WTC11 (cell line): ENCODE results near the gene LTF. TPM values are rescaled to one million over a fixed set of nuclear protein-coding genes. Genes with fewer than 3 reads are reported as not detected.

Experiments
- ATAC-seq: fragments of 200-7000 bp; cut with Tn5 transposase; 2 replicates; pipeline ENCODE4 v1.10.0; 2021; ENCODE audit warnings: mild to moderate bottlenecking, moderate library complexity
- CTCF ChIA-PET: fragments of 300-600 bp; sonication (Branson Sonifier 250); formaldehyde crosslinking; loops from one replicate; lab custom pipeline; 2021; ENCODE audit warnings: antibody characterized with exemption; lab: Charles Lee
- POLR2A ChIA-PET: fragments of 350-600 bp; sonication (Branson Sonifier 250); formaldehyde crosslinking; loops from one replicate; lab custom pipeline; 2021; ENCODE audit warnings: antibody characterized with exemption; lab: Charles Lee
- DNase-seq: peaks from one replicate; pipeline ENCODE4 v3.0.0; 2021; ENCODE audit warnings: low spot score
- H3K27ac Mint-ChIP-seq: 2 replicates; pipeline ENCODE4 v1.8.0; 2021; ENCODE audit warnings: mixed read lengths
- H3K27me3 Mint-ChIP-seq: 2 replicates; pipeline ENCODE4 v1.8.0; 2021; ENCODE audit warnings: low read depth, mild to moderate bottlenecking, moderate library complexity, mixed read lengths
- H3K36me3 Mint-ChIP-seq: 2 replicates; pipeline ENCODE4 v1.8.0; 2021; ENCODE audit warnings: mixed read lengths
- H3K4me1 Mint-ChIP-seq: 2 replicates; pipeline ENCODE4 v1.8.0; 2022; ENCODE audit warnings: mixed read lengths
- H3K4me3 Mint-ChIP-seq: 2 replicates; pipeline ENCODE4 v1.8.0; 2021; ENCODE audit warnings: mild to moderate bottlenecking, moderate library complexity, mixed read lengths
- H3K9me3 Mint-ChIP-seq: 2 replicates; pipeline ENCODE4 v1.8.0; 2021; ENCODE audit warnings: mixed read lengths
- ESRRA ChIP-seq: sonication (generic); formaldehyde crosslinking; IDR thresholded peaks from 2 replicates; pipeline ENCODE4 v1.8.1; 2022; ENCODE audit warnings: mild to moderate bottlenecking, missing genetic modification reagents, borderline replicate concordance
- ETV6 ChIP-seq: sonication (generic); formaldehyde crosslinking; IDR thresholded peaks from 2 replicates; pipeline ENCODE4 v1.8.1; 2022; ENCODE audit warnings: mild to moderate bottlenecking, missing genetic modification reagents
- FOXK1 ChIP-seq: sonication (generic); formaldehyde crosslinking; IDR thresholded peaks from 2 replicates; pipeline ENCODE4 v1.8.0; 2022; ENCODE audit warnings: mild to moderate bottlenecking, moderate library complexity, missing genetic modification reagents
- GABPB1 ChIP-seq: sonication (generic); formaldehyde crosslinking; IDR thresholded peaks from 2 replicates; pipeline ENCODE4 v1.8.1; 2023; ENCODE audit warnings: mild to moderate bottlenecking, missing genetic modification reagents
- SMAD4 ChIP-seq: sonication (generic); formaldehyde crosslinking; IDR thresholded peaks from 2 replicates; pipeline ENCODE4 v1.8.0; 2022; ENCODE audit warnings: mild to moderate bottlenecking, missing genetic modification reagents
- SP1 ChIP-seq: sonication (generic); formaldehyde crosslinking; conservative IDR thresholded peaks from 2 replicates; pipeline ENCODE4 v1.8.1; 2022; ENCODE audit warnings: missing genetic modification reagents
- TP53 ChIP-seq: sonication (generic); formaldehyde crosslinking; IDR thresholded peaks from 2 replicates; pipeline ENCODE4 v1.8.1; 2023; ENCODE audit warnings: mild to moderate bottlenecking, missing genetic modification reagents
- ZNF232 ChIP-seq: sonication (generic); formaldehyde crosslinking; IDR thresholded peaks from 2 replicates; pipeline ENCODE4 v1.8.0; 2022; ENCODE audit warnings: mild to moderate bottlenecking, missing genetic modification reagents
- ZNF317 ChIP-seq: sonication (generic); formaldehyde crosslinking; IDR thresholded peaks from 2 replicates; pipeline ENCODE4 v1.8.1; 2023; ENCODE audit warnings: low read depth, mild to moderate bottlenecking, moderate library complexity, missing genetic modification reagents, borderline replicate concordance
- ZNF671 ChIP-seq: fragments of 250-450 bp; sonication (Bioruptor Pico); IDR thresholded peaks from 2 replicates; pipeline ENCODE4 v1.8.0; 2021; ENCODE audit warnings: mild to moderate bottlenecking
- total RNA-seq: library from RNA; stranded (reverse); gene quantifications from 3 replicates; pipeline ENCODE4 v1.2.3, GENCODE V29; 2021
- TF ChIP-seq, protein P1 (sequence below): fragments of 250-450 bp; sonication (Bioruptor Pico); IDR thresholded peaks from 2 replicates; pipeline ENCODE4 v1.9.0; 2021; ENCODE audit warnings: mild to moderate bottlenecking
- TF ChIP-seq, protein P2 (sequence below): fragments of 250-450 bp; sonication (Bioruptor Pico); IDR thresholded peaks from 2 replicates; pipeline ENCODE4 v1.9.0; 2021; ENCODE audit warnings: mild to moderate bottlenecking, borderline replicate concordance
- TF ChIP-seq, protein P3 (sequence below): sonication (generic); formaldehyde crosslinking; IDR thresholded peaks from 2 replicates; pipeline ENCODE4 v1.8.0; 2022; ENCODE audit warnings: mild to moderate bottlenecking, missing genetic modification reagents
- TF ChIP-seq, protein P4 (sequence below): sonication (generic); formaldehyde crosslinking; IDR thresholded peaks from 2 replicates; pipeline ENCODE4 v1.8.0; 2022; ENCODE audit warnings: mild to moderate bottlenecking, missing genetic modification reagents
- TF ChIP-seq, protein P5 (sequence below): fragments of 250-450 bp; sonication (Bioruptor Pico); conservative IDR thresholded peaks from 2 replicates; pipeline ENCODE4 v1.9.0; 2021; ENCODE audit warnings: mild to moderate bottlenecking

Gene LTF
- total RNA-seq, 1 experiment from 2014 or later, result 0.22 TPM

DNA sequence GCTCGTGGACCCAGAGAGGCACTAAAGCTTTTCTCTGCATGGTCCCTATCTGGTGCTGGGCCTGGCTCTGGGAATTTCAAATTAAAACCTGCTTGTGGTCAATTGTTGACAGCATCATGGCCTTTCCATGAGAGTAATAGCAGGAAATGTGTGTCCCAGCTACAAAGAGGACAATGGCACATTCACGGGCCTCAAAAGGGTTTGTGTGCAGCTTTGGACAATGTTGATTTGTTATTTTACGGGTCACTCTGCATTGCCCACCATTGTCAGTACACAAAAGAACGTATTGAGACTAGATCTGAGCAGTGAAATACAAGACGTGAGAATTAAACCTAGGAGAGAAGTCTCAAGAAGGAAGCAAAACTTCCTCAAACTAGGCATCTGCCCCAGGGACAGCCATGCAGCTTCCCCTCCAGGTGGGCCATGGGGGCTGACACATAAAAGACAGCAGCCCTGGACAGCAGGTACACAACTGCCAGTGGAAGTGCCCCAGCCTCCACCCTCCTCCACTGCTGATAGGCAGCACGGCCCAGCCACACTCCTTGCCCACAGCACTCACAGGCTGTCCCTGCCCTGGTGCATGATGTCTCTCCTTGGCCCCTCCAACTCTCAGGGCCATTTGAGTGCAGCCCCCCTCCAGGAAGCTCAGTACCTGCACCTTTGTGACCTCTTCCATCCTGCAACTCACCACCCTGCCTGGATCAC, 15.9 kb upstream of the LTF start:
- 0 out of 2 replicates have a peak, but pooled peaks cover 2% of the 10 kb centered on the region for H3K27me3 Mint-ChIP-seq
- no peak for ATAC-seq
- TF ChIP-seq ESRRA (CRISPR knock-in tag) (no peak), FOXK1 (no peak)
- TF ChIP-seq, all 79 proteins: peak for 0
- ChIA-PET CTCF (interaction anchor here (0.6 to 1.3 kb wide), 4 partner anchors 8 to 161 kb away, joined by 3 to 6 read pairs (median 4); no protein-coding TSS in a partner anchor), POLR2A (interaction anchor here (0.7 kb wide), 1 partner anchor 177 kb away, joined by 5 read pairs; no protein-coding TSS in a partner anchor)
- Mint-ChIP-seq H3K4me3 (no peak overlapping the region), H3K9me3 (peaks cover under 1% of the 10 kb centered on the region; the same call in 1 of the 2 replicates), H3K27ac (no peak overlapping the region), H3K36me3 (no peaks in the 10 kb centered on the region), H3K4me1 (0 out of 2 replicates have a peak, but pooled peaks cover 3% of the 10 kb centered on the region)
- DNase-seq, result no peak

DNA sequence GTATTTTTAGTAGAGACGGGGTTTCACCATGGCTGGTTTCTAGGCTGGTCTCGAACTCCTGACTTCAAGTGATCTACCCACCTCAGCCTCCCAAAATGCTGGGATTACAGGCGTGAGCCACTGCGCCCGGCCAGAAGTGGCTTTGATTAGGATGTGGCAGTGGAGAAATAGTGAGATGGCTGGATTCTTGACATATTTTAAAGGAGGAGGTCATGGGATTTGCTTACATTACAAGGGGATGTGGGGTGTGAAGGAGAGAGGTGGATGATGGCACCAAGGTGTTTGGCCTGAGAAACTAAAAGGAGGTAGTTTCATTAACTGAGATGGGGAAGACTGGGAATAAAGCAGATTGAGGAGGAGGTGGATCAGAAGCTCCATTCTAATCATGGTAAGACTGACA, 15.0 kb upstream of the LTF start:
- ChIA-PET POLR2A (no interaction called here), CTCF (interaction anchor here (1.1 kb wide), 1 partner anchor 9 kb away, joined by 6 read pairs; no protein-coding TSS in a partner anchor)
- H3K27ac Mint-ChIP-seq, result no peak overlapping the region
- H3K4me1 Mint-ChIP-seq, result no peaks in the 10 kb centered on the region
- peaks cover 2% of the 10 kb centered on the region for H3K27me3 Mint-ChIP-seq
- ATAC-seq (no peak), DNase-seq (no peak)
- peaks cover 10% of the 10 kb centered on the region for H3K9me3 Mint-ChIP-seq
- no peak for TF ChIP-seq TP53 (CRISPR knock-in tag)
- TF ChIP-seq SMAD4 (CRISPR knock-in tag), result no peak
- no peak overlapping the region for H3K4me3 Mint-ChIP-seq
- peaks cover 5% of the 10 kb centered on the region for H3K36me3 Mint-ChIP-seq

DNA sequence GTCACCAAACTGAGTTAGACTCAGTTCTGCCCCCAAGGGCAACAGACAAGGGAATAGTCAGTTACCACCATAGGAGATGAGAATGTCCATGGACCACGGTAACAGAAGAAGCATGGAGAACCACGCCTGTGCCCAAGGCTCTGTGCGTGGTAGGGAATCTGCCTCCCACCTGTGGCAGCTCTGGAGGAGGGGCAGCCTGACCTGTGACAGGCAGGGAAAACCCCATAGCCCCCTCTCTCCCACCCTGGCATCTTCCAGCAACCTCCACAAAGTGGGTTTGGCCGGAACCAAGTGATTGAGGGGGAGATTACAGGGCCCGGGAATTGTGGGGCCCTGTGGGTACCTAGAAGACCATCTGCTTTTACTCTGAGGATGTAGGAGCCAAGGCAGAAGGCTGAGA, 14.3 kb upstream of the LTF start:
- Mint-ChIP-seq H3K27ac (no peak overlapping the region), H3K4me3 (no peak overlapping the region), H3K4me1 (no peaks in the 10 kb centered on the region), H3K27me3 (peaks cover 4% of the 10 kb centered on the region), H3K36me3 (peaks cover 10% of the 10 kb centered on the region), H3K9me3 (peaks cover 17% of the 10 kb centered on the region)
- TF ChIP-seq, protein P1, sequence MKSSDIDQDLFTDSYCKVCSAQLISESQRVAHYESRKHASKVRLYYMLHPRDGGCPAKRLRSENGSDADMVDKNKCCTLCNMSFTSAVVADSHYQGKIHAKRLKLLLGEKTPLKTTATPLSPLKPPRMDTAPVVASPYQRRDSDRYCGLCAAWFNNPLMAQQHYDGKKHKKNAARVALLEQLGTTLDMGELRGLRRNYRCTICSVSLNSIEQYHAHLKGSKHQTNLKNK (CRISPR knock-in tag), result no peak
- TF ChIP-seq, protein P2, sequence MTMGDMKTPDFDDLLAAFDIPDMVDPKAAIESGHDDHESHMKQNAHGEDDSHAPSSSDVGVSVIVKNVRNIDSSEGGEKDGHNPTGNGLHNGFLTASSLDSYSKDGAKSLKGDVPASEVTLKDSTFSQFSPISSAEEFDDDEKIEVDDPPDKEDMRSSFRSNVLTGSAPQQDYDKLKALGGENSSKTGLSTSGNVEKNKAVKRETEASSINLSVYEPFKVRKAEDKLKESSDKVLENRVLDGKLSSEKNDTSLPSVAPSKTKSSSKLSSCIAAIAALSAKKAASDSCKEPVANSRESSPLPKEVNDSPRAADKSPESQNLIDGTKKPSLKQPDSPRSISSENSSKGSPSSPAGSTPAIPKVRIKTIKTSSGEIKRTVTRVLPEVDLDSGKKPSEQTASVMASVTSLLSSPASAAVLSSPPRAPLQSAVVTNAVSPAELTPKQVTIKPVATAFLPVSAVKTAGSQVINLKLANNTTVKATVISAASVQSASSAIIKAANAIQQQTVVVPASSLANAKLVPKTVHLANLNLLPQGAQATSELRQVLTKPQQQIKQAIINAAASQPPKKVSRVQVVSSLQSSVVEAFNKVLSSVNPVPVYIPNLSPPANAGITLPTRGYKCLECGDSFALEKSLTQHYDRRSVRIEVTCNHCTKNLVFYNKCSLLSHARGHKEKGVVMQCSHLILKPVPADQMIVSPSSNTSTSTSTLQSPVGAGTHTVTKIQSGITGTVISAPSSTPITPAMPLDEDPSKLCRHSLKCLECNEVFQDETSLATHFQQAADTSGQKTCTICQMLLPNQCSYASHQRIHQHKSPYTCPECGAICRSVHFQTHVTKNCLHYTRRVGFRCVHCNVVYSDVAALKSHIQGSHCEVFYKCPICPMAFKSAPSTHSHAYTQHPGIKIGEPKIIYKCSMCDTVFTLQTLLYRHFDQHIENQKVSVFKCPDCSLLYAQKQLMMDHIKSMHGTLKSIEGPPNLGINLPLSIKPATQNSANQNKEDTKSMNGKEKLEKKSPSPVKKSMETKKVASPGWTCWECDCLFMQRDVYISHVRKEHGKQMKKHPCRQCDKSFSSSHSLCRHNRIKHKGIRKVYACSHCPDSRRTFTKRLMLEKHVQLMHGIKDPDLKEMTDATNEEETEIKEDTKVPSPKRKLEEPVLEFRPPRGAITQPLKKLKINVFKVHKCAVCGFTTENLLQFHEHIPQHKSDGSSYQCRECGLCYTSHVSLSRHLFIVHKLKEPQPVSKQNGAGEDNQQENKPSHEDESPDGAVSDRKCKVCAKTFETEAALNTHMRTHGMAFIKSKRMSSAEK (CRISPR knock-in tag), result no peak
- no peak for TF ChIP-seq SP1
- TF ChIP-seq, protein P3, sequence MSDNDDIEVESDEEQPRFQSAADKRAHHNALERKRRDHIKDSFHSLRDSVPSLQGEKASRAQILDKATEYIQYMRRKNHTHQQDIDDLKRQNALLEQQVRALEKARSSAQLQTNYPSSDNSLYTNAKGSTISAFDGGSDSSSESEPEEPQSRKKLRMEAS (CRISPR knock-in tag), result no peak
- no peak for TF ChIP-seq ZNF317
- no peak for TF ChIP-seq ZNF232
- TF ChIP-seq ZNF671 (CRISPR knock-in tag), result no peak
- TF ChIP-seq, protein P4, sequence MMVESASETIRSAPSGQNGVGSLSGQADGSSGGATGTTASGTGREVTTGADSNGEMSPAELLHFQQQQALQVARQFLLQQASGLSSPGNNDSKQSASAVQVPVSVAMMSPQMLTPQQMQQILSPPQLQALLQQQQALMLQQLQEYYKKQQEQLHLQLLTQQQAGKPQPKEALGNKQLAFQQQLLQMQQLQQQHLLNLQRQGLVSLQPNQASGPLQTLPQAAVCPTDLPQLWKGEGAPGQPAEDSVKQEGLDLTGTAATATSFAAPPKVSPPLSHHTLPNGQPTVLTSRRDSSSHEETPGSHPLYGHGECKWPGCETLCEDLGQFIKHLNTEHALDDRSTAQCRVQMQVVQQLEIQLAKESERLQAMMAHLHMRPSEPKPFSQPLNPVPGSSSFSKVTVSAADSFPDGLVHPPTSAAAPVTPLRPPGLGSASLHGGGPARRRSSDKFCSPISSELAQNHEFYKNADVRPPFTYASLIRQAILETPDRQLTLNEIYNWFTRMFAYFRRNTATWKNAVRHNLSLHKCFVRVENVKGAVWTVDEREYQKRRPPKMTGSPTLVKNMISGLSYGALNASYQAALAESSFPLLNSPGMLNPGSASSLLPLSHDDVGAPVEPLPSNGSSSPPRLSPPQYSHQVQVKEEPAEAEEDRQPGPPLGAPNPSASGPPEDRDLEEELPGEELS, result no peak
- TF ChIP-seq, protein P5, sequence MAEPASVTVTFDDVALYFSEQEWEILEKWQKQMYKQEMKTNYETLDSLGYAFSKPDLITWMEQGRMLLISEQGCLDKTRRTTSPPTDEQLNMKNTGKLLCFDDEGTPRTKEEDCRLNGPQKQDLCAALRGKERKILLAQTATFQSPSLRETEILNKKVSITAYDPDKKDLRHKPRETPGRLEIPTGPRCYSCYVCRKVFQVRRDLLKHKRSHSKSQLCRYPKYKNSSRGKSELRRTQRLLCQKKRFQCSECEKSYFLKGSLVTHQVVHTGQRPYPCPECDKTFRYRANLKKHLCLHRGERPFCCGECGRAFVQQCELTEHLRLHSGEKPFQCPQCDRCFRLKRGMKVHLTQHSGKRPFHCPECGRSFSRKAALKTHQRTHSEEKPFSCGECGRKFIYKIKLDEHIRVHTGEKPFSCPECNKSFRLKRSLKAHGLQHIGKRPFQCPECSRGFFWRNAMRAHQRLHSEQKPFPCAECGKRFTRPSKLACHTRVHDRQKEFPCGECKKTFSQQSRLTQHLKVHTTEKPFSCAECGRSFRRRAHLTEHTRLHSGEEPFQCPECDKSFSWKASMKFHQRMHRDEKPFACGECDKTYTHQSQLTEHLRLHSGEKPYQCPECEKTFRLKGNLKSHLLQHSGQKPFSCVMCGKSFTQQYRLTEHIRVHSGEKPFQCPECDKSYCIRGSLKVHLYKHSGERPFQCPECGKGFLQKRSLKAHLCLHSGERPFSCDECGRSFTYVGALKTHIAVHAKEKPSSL (CRISPR knock-in tag), result no peak
- TF ChIP-seq GABPB1, result no peak
- TF ChIP-seq ETV6, result no peak
- ChIA-PET POLR2A (no interaction called here), CTCF (interaction anchor here (1.1 kb wide), 1 partner anchor 17 kb away, joined by 4 read pairs; no protein-coding TSS in a partner anchor)
- no peak for ATAC-seq
- no peak for DNase-seq
